T47D (cell line): ENCODE results near the gene CCDC74A.
"Not testable (repeated sequence)": the region's sequence is repeated elsewhere in the genome, so short reads cannot be mapped to it uniquely, and the experiment has no call there.

Experiments used
- DNase-seq, 2 experiments: peaks; one replicate each; pipeline versions ENCODE4 v3.0.0 to v3.0.0-alpha.2; 2011 to 2012; ENCODE audit warnings: low read depth in 1 of 2, low spot score in 1 of 2
- JUND ChIP-seq: IDR thresholded peaks from 2 replicates; pipeline ENCODE4 v1.6.1; 2012; ENCODE audit warnings: low read depth
- in situ Hi-C: cut with HindIII; loops from 2 replicates; pipeline ENCODE4 v1.10.0; 2016; ENCODE audit warnings: low sequenced_read_pairs, low pct_unique_long_range_greater_than_20kb

CCDC74A gene

DNA sequence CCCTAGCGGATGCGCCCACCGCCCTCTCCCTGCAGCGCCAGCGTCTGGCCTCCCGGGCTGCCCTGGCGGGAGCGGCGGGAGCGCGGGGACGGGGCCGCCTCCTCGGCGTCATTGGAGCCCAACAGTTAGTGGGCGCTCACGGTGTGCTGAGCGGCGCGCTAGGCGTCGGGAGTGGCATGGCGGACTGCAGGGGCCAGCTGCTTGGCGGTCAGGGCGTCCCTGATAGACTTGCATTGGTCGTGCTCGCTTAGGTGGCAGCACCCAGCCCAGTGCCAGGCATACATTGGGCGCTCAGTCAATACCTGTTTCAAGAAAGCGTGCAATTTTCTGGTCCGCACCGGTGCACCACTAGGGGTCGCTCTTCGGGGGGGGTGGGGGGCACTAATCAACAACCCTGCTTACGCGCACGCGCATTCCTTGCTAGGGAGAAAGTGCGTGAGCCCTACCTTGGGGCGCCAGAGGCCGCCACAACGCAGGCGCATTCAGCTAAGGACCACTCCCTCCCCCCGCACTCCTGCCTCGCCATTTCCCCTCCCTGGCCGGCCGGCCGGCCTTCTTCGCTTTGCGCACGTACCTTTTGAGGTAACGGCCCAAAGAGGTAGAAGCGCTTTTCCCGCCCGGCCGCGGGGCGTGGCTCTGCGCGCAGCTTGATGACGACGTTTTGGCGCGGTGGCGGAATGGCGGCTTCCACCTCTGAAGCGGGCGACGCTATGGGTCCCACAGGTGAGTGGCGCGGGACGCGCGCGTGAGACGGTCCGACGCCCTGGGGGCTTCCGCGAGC lies 35.1 kb upstream of the CCDC74A start:
- in situ Hi-C loops: no loop called here
- peak; percentile 95 for DNase-seq
- TF ChIP-seq JUND: no peak

DNA sequence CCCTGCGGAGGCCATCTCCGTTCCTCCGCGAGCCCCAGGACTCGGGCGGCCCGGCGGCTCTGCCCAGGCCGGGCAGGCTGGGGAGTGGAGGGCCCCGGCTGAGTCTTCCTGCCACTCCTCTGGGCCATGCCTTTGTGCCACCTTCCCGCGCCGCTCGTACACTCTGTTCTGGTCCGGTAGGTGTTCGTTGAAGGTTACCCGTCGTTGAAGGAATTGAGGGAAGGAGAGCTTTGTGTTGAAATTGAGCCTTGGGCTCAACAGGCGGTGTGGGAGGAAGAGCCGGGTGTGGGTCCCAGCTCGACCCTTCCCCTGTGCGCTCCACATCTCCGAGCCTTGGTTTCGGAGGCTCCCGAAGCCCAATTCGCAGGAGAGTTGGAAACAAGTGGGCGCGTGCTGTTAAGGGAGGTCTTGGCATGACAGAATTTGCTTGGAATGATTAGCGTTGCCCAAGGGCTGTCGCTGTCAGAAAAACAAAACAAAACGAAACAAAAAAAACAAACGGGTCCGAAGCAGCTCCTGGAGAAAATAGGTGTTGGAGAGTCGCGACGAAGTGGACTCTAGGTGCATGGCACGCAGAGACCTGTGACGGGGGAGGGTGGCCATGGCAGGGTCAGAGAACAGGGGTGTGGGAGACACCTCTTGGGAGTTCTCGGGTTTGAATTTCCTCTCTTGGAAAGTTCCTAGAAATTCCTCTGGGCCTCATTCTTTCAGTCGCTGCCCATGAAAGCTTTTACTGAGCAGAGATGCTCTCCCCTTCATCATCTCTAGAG lies 34.3 kb upstream of the CCDC74A start:
- no peak for TF ChIP-seq JUND
- no peak for DNase-seq
- in situ Hi-C loops: no loop called here

GRCh38 chr2:131495506-131495905 lies 32.2 kb upstream of the CCDC74A start:
- DNase-seq, in situ Hi-C loops: not testable (repeated sequence)

DNA sequence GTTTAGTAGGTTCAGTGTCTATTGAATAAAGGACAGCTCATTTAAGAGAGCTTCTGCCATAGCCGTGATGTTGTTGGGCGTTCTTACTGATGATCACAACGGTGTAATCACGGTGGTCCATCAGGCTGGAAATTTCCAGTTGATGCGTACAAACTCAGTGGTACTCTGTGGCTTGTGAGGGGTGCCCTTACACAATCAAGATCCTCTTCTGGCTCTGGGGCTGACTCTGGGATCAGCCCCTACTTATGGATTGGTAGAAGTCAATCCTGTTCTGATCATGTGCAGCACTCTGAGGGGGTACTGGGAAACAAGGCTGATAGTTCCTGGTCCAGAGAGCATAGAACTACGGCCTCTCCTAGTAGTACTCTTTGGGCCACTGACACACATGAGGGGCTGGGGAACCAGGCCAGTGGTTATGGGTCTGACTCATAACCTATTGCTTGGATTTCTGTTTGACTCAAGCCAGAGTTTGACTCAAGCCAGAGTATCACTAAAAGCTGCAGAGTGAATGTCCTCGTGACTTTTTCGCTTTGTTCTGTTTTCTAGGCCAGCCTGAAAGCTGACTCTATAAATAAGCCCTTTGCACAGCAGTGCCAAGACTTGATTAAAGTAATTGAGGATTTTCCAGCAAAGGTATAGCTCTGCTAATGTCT lies 29.2 kb upstream of the CCDC74A start:
- DNase-seq: not testable (repeated sequence)

DNA sequence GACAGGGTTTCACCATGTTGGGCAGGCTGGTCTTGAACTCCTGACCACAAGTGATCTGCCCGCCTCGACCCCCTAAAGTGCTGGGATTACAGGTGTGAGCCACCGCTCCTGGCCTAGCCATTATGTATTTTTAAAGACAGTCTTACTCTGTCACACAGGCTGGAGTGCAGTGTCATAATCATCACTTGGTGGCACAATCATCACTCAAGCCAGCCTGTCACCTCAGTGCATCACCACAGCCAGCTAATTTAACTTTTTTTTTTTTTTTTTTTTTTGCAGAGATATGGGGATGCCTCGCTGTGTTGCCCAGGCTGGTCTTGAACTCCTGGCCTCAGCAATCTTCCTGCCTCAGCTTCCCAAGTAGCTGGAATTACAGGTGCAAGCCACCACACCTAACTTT lies 24.1 kb upstream of the CCDC74A start:
- DNase-seq, in situ Hi-C loops: not testable (repeated sequence)

More for the DNA sequence above, 29.2 kb upstream of the CCDC74A start:
- in situ Hi-C loops: not testable (repeated sequence)

GRCh38 chr2:131504082-131504750 lies 23.5 kb upstream of the CCDC74A start:
- DNase-seq, in situ Hi-C loops: not testable (repeated sequence)

- no peak for TF ChIP-seq JUND
- in situ Hi-C loops: no loop called here
- DNase-seq: no peak
Observed at GRCh38 chr2:131509615-131510014, 18.1 kb upstream of the CCDC74A start.

- in situ Hi-C loops, DNase-seq: not testable (repeated sequence)
Observed at GRCh38 chr2:131511291-131511968, 16.3 kb upstream of the CCDC74A start.

GRCh38 chr2:131511969-131512870 lies 15.5 kb upstream of the CCDC74A start:
- in situ Hi-C loops, DNase-seq: not testable (repeated sequence)

- DNase-seq, in situ Hi-C loops: not testable (repeated sequence)
Observed at GRCh38 chr2:131514408-131515166, 13.1 kb upstream of the CCDC74A start.

GRCh38 chr2:131515235-131515634 lies 12.5 kb upstream of the CCDC74A start:
- DNase-seq, in situ Hi-C loops: not testable (repeated sequence)
